Activated CD8-positive, alpha-beta memory T cell treated with anti-CD3 and anti-CD28 coated beads, Interleukin-2, amount 50 U/mL, for 1 hour (primary cell): ENCODE measurements around the gene TSR2.
"Not testable (repeated sequence)": the region's sequence is repeated elsewhere in the genome, so short reads cannot be mapped to it uniquely, and the experiment has no call there.

ENCODE experiments used
- DNase-seq: peaks from one replicate; pipeline ENCODE4 v3.0.0-alpha.2; 2020; ENCODE audit errors: extremely low read depth

Gene TSR2

DNA sequence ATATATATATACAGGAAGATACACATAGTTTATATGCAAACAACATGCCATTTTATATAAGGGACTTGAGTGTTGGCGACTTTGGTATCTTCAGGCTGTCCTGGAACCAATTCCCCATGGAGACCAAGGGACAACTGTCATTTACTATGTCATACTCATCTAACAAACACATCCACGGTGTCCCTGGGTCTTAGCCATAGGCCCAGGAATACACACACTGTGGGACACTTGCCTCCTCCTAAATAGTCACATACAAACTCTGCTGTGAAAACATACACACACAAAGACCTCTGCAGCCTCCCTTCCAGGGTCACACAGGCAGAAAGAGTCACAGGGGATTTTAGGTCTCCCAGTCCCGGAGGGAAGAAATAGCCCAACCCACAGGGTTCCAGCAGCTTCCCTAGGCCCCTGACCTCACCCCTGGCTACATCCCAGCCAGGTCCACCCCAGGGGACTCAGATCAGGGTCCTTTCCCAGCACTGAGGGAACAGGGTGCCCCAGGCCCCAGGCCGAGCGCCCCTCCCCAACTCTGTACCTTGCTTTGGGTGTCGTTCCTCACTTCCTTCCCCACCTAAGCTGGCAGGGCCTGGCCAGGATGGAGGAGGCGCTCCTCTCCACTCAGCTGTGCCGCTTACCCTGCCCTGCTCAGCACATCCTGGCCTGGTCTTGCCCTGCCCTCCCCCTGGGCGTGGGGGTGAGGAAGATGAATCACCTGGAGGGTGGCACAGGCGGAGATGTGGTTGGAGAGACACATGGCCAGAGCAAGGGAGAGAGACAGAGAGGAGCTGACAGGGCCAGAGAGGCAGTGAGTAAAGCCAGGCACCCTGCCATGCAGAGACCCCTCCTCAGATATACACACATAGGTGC is 34.0 kb downstream of the TSR2 start:
- DNase-seq, result no peak

DNA sequence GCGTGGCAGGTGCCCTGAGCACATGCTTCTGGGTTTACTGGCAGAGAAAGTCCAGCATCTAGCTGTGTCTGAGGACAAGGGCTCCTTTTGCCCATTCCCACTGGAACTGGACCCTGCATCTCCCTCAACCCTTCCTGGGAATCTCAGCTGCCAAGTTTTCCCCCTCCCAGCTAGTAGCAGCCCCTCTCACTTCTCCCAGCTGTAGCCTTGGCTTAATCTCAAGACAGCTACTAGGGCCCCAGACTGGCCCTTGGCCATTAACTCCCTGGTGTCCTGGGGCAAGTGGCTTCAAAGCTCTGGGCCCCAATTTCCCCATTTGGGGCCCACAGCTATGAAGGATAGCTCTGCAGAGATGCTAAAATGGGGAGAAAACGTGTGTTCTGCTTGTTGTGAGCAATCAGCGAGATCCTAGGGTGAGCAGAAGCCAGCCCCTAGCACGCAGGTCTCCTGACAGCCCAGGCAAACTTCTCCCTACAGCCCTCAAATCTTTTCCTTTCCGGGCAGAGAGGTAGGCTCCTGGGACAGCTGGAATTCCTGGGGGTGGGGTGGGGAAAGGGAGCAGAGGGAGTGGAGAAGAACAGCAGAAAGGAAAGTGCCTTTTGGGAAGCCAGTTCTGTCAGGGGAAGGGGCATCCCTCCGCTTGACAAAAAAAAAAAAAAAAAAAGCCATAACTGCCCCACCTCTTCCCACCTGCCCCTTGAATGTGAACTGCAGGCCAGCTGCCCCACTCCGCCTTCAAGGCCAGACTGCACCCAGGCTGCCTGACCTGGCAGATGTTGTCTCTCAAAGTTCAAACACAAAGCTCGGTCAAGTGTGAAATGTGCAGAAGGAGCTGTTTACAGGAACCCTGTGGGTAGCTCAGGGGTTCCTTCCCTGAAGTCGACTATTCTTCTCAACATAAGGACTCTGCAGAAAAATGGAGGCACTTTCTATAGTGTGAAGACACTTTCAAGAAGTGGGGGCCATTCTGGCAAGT is 39.2 kb downstream of the TSR2 start:
- DNase-seq, result no peak

DNA sequence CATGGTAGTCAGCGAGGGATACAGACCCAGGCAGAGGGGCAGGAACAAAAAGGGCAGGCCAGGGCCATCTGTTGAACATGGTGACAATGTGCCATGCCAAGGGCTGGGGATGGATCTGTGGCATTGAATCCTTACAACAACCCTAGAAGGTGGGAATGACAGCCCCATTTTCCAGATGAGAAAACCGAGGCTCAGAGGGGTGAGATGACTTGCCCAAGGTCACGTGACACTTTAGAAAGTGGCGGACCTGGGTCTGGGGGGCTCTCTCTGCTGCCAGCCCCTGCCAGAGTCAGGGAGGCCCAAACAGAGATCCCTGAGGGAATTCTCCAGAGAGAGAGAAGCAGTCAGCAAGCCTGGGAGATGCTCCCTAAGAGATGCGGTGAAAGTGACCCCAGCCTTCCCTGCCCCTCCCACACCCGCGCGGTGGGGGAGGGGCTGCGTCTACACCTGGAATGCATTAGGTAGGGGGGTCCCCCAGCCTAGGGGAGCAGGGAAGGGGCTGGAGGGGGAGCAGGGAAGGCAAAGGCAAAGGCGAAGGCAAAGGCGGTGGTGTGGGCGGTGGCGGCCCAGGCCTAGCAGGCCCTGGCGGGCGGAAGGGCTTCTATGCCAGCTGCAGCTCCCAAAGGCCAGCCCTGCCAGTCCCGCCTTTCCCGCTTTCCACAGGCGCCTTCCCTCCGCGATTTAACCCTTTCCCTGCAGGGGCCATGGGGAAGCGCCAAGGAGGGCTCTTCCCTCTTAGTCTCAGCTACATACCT is 42.8 kb downstream of the TSR2 start:
- DNase-seq, result no peak

DNA sequence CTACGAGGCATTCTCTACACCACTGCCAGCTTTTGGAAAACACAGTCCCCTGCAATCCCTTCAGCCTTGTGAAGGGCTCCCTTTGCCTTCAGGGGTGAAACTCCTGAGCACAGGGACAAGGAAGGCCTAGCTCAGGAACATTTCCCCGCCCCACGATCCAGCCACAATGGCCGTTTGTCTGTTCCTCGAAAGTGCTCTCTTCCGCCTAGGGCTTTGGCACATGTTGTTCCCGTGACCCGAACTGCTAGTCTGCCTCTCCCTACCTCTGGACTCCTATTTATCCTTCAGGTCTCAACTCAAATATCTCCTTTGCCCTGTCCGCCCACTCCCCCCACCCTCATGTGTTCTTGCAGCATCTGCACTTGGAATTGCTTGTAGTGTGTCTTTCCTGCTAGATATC is 43.7 kb downstream of the TSR2 start:
- DNase-seq, result no peak

DNA sequence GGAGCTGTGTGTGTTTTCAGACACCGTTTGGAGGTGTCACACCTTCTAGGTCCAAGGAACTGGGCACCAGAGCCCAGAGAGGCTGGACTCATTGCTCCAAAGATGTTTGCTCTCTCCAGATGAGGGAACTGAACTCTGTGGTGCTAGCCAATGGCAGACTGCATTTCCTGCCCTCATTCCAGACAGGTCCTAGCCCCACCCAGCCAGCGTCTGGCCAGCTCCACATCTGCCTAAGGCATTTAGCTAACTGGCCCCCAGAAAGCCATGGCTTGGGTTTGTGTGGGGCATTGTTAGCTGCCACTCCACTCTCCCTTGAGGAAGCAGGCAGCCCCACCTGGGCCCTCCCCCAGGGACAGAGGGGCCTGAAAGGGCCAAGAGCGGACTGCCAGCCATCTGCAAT is 44.5 kb downstream of the TSR2 start:
- DNase-seq, result no peak

DNA sequence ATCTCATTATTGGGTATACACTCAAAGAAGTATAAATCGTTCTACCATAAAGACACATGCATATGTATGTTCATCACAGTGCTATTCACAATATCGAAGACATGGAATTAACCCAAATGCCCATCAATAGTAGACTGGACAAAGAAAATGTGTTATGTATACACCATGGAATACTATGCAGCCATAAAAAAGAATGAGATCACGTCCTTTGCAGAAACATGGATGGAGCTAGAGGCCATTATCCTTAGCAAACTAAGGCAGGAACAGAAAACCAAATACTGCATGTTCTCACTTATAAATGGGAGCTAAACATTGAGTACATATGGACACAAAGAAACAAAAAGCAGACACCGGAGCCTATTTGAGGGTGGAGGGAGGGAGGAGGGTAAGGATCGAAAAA is 49.6 kb downstream of the TSR2 start:
- DNase-seq, result not testable (repeated sequence)

DNA sequence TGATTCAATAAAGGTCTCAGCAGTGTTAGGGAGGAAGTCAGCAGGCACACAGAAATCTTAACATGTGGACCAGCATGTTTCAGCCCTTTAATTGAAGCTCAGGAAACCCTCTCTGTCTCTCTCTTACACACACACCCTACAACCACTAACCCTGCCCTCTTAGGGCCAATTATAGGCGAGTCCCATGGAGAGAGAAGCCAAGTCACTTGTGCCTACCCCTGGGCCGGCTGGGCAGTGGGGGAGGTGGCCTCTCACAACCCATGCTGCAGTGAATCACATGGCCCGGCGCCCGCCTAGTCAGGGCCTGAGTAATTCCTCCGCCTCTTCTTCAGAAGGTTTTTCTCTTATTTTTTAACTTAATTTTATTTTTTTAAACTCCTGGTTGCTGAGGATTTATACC is 52.1 kb downstream of the TSR2 start:
- no peak for DNase-seq

DNA sequence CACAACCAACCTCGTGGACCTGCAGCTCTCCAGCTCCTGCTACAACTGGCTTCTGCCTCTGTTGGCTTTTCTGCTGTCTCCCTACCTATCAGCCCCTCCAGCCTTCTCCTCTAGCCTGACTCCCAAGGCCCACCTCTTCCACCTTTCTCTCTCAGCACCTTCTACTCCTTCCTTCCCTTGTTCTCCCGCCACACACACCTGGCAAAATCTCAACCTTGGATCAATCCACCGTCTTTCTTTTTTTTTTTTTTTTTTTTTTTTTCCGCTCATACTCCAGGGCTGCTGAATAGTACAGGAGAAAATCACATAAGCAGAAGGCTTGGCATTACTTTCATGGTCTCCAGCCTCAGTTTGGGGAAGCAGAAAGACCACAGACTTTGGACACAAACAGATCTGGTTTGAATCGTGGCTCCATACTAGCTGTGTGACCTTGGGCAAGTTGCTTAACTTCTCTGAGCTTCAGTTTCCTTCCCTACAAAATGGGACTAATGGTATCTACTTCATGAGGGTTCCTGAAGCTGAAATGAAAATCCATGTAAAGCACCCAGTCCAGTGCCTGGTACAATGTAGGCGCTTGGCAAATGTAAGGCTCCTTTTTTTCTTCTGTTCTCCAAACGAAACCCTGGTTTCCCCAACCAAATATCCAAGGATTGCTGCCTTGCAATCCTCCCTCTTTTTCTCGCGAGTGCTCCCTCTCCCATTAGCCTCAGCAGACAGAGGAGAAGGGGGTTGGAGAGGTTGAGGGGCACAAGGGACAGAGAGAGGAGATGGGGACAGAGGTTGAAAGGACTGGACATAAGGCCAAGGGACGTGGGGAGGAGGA is 54.2 kb downstream of the TSR2 start:
- no peak for DNase-seq
